Stimulated activated CD8-positive, alpha-beta memory T cell treated with anti-CD3 and anti-CD28 coated beads, Interleukin-12 subunit alpha, Interleukin-12 subunit beta, amount 100 ng/mL, for 4 hours (primary cell): Measurements from ENCODE around the gene SLC3A2.
"Not testable (repeated sequence)": the region's sequence is repeated elsewhere in the genome, so short reads cannot be mapped to it uniquely, and the experiment has no call there.

ENCODE experiments used
- DNase-seq: peaks from one replicate; pipeline ENCODE4 v3.0.0-alpha.2; 2020; ENCODE audit warnings: low read depth

SLC3A2 gene

DNA sequence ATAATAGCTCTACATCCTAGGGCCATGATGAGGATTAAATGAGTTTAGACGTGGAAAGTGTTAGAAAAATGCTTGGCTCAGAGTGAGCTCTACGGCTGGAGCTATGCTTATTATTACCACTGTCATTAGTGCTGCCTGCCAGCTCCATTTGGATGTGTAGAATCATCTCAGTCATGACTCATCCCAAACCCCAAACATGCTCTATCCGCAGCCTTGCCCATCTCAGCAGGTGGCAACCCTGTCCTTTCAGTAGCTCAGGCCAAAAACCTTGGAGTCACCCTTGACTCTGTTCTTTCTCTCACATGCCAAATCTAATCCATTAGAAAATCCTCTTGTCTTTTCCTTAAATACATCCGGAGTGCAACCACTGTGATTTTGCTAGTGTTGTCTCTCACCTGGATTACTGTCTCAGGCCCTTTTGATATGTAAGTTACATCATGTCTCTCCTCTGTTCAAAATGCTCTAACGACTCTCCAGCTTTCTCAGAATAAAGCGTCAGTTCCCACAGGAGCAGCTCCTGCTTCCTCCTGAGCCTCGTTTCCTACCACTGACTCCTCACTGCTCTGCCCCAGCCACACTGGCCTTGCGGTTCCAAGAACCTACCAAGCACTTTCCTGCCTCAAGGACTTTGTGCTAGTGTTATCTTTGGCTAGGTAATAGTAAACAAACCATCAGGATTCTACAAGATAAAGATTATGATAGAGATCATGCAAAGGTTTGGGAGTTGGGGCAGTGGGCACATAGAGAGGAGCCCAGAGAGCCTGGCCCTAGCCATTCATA is 51.0 kb downstream of the SLC3A2 start:
- DNase-seq: no peak

DNA sequence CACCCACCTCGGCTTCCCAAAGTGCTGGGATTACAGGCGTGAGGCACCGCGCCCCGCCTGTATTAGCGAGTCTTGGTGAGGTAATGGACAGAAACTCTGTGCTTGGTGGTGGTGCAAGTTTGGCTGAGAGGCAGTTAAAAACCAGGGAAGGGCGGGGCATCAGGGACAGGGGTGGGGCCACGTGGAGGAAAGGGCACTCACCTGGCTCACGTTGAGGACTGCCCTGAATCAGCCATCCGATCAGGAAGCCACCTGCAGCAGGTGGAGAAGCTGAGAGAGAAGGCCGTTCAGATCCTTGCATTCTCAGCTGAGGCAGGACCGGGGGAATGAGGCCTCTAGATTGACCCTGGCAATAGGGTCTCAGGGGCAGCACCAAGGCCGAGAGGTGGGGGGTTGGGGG is 52.6 kb downstream of the SLC3A2 start:
- no peak for DNase-seq

DNA sequence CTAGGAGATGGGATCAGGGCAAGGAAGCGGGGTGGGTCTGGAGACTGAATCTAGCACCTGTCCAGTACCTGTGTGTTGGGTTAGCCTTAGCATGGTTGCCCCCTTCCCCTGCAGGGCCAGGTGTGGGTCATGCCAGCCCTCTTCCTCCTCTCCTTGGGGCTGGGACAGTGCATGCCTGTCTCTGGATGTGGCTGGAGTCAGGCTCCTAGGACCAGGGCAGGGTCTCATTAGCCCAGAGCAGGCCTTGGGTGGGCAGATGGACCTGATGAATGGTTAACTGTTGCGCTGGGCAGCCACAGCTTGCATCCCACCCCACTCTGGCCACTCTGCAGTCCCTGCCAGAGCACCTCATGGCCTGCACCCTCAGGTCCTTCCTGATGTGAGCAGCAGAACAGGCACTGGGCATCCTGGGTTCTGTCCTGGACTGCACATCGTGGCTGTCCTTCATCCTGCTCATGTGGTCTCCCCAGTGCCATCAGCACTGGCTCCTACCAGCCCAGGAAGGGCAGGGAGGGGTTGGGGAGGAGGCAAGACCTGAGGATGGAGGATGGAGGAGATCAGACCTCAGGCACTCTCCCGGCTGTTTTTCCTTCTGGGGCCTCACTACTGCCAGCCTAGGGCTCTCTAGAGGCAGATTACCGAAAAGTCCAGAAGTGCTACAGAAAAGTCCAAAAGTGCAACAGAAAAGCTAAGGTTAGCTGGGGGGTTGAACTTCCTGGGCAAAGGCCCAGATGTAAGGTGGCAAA is 53.2 kb downstream of the SLC3A2 start:
- no peak for DNase-seq

DNA sequence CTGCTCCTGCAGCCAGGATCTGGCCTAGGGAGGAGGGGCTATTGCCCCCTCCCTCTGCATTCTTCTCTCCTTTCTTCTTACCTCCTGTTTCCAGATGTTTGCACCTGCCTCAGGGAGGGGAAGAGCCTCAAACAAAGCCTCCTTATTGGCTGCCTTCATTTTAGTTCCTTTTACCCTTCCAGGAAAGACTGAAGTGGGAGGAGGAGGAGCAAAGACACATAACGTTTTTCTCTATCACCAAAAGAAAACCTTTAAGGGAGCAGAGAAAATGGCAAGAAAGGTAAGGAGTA is 53.7 kb downstream of the SLC3A2 start:
- DNase-seq: no peak

DNA sequence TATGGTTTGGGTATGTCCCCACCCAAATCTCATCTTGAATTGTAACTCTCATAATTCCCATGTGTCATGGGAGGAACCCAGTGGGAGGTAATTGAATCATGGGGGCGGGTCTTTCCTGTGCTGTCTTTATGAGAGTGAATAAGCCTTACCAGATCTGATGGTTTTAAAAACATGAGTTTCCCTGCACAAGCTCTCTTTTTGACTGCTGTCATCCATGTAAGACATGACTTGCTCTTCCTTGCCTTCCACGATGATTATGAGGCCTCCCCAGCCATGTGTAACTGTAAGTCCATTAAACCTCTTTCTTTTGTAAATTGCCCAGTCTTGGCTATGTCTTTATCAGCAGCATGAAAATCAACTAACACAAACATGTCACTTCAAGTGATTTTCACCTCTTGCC is 56.8 kb downstream of the SLC3A2 start:
- DNase-seq: not testable (repeated sequence)
